NCI-H69 (cell line): ENCODE data around the gene CSNK1G3.
A peak's percentile ranks its signal among the peaks of the same experiment; 100 is the strongest.

ENCODE experiments used
- DNase-seq: peaks from one replicate; lab custom pipeline; 2025; lab: John Stamatoyannopoulos, UW

The CSNK1G3 gene

DNA sequence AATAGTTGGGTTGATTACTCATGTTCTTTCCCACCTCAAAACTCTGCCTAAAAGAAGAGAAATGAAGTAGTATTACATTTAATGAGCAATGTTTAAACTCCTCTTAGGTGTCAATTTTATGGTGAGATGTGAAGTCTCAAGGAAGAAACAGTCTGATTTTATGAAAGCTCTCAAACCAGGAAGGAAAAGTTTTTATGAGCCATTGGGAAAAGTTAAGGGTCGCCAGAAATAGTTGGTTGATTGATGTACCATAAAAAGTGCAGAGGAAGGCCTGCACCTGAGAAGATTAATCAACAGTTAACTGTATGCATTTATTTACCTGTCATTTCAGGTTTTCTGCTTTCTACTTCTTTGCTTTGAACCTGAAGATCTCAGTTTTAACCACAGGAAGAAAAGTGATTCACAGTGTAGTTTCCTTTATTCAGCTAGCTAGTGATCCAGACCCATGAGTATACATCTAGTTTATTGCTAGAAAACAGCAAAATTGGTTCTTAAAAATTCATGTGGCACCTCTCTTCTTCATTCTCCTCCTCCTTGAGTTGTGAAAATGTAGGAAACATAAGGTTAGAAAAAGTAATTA, 133.1 kb downstream of the CSNK1G3 start:
- DNase-seq, result no peak

- DNase-seq, result no peak
Observed at GRCh38 chr5:123647066-123647465, 135.1 kb downstream of the CSNK1G3 start.

GRCh38 chr5:123651234-123651633, 139.3 kb downstream of the CSNK1G3 start:
- no peak for DNase-seq

DNA sequence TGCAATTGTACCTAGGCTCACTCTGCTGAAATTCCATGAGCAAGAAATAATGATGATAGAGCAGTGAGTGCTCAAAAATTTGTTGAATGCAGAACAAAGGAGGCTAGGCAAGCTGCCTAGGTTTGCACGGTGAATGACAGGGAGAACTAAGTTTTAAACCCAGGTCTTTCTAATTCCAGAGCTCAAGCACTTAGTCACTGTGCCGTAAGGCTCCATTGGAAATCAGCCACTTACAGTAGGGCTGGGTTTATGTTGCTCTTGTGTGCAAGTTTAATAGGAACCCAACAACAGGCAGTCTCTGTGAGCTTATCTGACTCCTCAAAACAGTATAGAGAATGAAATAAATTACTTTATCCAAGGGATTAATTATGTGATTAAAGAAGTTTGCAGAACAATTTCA, 147.0 kb downstream of the CSNK1G3 start:
- DNase-seq, result no peak

GRCh38 chr5:123659495-123659894, 147.5 kb downstream of the CSNK1G3 start:
- DNase-seq, result no peak

- DNase-seq, result no peak
Observed at GRCh38 chr5:123664961-123665360, 153.0 kb downstream of the CSNK1G3 start.

DNA sequence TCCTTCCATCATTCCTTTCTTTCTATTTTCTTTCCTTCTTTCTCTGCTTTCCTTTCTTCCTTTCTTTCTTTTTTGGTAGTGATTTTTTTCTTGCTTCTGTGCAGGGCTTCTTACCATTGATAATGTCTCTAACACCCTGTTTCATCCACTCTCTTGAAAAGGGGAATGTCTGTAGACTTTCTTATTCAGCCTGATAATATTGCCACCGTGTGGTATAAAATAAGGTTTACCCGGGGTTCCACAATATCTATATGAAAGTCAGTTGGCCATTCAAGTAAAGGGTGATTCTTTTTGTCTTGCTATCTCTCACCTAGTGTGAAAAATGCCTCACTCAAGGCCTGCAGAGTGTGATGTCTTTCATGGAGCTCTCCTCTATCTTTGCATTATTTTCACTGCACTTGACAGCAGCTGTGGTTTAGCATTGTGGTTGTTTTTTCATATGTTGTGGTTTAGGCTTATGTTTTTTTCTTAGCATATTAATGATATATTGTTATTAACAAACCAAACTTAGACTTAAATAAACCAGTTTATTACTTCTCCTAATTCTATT, 153.9 kb downstream of the CSNK1G3 start:
- DNase-seq, result peak; percentile 18
